NCI-H748 treated with DMSO at 0.1 percent for 48 hours (cell line): ENCODE measurements around the gene ZFHX3.

Experiments used
- DNase-seq: peaks from one replicate; lab custom pipeline; 2025; lab: John Stamatoyannopoulos, UW

The ZFHX3 gene

GRCh38 chr16:73068541-73069401, 20.8 kb upstream of the ZFHX3 start:
- DNase-seq = no peak

- no peak for DNase-seq
Observed at GRCh38 chr16:73067671-73068540, 20.0 kb upstream of the ZFHX3 start.

GRCh38 chr16:73066927-73067670, 19.2 kb upstream of the ZFHX3 start:
- DNase-seq = no peak

DNA sequence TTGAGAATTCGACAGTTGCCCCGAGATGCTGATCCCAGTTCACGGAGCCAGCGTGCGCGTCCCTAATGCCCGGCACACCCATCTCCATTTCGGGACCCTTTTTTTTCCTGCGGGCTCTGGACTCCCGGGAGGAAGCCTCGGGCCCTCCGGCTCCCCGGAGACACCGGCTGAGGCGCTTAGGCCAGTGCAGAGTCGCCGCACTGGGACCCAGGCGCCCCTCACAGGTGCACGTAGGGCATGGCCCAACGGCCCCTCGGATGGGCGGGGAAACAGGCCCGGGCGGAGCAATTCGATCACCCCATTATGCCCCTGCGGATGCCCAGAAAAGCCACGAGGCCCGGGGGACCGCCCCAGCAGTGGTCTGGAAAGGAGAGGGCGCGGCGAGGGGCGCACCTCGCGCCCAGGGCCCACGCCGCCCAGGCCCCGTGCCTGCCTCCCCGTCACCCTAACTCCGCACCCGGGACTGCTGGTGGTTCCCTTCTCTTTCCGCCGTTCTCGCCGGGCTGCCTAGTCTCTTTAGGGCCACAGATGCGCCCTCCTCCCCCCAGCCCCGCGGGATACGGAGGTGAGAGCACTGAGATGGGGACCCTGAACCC, 18.5 kb upstream of the ZFHX3 start:
- no peak for DNase-seq

- no peak for DNase-seq
Observed at GRCh38 chr16:73065632-73066330, 17.9 kb upstream of the ZFHX3 start.

DNA sequence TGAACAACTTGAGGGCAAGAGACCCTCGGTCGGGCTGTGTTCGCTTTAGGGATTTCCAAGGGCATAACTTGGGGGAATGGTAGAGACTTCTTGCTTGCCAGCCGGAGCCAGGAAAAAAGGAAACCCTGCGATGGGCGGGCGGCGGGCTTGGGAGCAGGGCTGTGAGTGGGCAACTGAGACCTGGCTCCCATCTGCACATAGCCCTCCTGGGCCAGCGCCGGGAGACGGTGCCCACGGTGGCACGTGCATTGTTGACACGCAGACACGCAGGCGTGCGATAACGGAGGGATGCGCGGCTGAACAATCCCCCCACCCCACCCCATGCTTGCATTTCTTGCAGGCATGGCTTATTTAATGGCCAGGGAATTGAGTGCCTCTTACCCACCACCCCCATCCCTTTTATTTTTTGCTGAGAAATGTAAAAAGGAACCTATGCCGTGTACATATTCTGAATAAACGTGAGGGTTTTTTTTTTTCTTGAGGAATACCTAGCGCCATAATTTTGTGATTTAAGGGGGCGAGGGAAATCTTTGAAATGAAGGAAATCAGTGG, 17.1 kb upstream of the ZFHX3 start:
- no peak for DNase-seq

DNA sequence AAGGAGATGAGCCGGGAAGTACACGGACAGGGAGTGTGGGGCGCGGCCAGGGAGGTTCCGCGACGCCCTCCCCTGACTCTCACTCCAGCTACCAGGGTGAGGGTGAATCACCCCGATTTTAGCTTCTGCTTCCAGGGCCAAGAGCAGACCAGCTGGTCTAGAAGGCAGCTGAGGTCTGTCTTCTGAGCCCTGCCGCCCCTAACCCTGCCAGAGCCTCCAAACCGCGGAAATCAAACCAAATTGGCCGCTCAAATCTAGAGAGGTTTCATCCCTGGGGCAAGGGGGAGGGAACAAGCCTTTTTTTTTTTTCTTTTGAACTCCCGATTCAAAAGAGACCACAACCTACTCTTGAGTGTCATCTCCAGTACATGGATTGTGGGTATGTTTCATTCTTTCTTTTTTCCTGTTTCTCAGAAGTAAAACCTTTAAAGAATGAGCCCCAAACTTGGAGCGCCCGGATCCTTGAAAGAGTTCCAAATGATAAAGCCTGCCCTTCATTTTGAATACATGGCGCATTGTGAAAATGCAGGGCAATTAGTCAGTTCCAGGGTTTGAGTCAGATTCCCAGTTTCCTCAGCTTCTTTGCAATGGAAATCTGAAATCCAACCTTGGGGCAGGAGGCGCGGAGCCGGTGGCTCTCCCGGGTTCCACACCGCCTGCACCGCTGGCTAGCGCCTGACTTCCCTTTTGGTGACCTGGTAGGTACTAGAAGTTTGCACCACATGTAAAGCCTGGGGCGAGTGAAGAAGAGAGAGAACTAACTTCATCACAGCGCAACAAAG, 16.5 kb upstream of the ZFHX3 start:
- DNase-seq = no peak

DNA sequence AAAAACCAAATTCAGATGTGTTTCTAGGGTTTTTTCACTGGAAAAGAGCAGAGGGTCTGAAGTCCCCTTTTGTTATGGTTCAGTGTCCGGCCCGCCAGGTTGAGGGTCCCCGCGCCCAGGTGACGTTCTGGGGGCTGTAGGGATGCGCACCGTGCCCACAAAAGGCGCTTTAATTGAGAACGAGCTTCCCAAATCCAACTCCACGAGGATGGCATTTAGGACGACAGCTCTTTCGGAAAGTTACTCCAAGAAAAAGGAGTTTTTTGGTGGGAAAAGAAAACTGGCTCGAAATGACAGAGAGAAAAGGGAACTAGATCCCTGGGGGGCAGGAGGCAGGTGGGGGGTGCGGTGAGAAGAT, 15.9 kb upstream of the ZFHX3 start:
- DNase-seq = no peak

GRCh38 chr16:73062743-73063733, 15.1 kb upstream of the ZFHX3 start:
- no peak for DNase-seq

DNA sequence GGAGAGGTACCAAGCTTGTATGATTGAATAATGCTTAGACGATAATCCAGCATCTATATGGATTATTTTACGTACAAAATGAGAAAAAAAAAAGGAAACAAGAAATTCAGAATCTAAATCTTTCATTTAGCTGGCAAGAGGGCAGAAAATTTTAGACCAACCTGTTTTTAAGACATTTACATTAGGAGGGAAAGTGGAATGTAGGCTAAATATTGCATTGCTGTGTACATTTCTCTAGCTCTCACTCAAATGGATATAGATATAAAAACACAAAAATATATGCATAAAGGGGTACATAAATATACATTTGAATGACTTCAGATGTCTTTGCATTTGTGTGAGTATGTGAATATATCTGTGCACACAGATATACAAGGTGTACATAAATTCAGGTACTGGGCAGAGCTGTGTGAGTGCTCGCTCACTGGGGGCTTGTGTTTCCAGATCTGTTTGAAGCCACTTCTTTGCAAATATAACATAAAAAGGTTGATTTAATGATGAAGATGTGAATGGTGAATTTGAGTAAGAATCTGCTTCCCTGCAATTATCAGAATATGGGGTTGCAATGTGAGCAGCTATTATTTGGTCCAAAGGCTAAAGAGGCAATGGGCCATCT, 14.2 kb upstream of the ZFHX3 start:
- DNase-seq = no peak

DNA sequence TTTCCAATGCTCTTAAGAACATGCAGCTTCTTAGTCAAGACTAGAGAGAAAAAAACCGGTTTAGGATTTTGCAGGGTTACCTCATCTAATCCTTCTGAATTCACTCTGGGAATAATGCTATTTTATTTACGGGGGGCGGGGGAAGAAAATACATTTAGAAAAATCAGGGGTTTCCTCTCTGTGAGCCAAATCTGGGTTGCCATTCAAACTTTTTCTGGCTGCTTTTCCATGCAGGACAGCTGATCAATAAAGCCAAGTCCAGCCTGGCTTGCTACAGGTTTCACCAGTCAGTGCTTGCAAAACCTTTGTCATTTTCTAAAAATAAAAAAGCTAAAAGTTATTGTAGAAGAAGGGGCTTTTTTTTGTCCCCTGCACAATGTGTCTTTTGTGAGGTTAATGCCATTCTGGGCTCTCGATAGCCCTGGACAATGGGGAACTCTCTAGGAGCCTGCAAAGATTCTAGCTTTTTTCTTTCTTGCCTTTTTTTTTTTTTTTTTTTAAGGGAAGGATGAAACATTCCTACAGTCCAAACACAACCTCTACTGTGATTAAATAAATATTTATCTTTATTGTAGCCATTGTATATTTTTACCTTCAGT, 13.1 kb upstream of the ZFHX3 start:
- DNase-seq = no peak

GRCh38 chr16:73059779-73060615, 12.1 kb upstream of the ZFHX3 start:
- DNase-seq = no peak

- DNase-seq = peak; percentile 58
Observed at GRCh38 chr16:73058616-73059409, 10.9 kb upstream of the ZFHX3 start.

DNA sequence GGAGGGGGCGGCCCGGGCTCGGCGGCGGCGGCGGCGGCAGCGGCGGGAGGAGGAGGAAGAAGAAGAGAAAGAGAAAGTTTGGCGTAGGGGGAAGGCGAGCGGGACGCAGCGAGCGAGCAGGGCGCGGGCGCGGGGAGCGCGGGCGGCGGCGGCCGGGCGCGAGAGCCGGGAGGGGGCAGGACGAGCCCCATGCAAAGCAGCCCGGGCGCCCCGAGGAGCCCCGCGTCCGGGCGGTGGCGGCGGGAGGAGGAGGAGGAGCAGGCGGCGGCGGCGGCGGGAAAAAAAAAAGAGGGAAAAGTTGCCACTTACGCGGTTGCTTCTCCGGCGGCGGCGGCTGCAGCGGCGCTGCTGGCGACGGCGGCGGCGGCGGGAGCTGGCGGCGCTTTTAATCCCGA, 10.3 kb upstream of the ZFHX3 start:
- no peak for DNase-seq

DNA sequence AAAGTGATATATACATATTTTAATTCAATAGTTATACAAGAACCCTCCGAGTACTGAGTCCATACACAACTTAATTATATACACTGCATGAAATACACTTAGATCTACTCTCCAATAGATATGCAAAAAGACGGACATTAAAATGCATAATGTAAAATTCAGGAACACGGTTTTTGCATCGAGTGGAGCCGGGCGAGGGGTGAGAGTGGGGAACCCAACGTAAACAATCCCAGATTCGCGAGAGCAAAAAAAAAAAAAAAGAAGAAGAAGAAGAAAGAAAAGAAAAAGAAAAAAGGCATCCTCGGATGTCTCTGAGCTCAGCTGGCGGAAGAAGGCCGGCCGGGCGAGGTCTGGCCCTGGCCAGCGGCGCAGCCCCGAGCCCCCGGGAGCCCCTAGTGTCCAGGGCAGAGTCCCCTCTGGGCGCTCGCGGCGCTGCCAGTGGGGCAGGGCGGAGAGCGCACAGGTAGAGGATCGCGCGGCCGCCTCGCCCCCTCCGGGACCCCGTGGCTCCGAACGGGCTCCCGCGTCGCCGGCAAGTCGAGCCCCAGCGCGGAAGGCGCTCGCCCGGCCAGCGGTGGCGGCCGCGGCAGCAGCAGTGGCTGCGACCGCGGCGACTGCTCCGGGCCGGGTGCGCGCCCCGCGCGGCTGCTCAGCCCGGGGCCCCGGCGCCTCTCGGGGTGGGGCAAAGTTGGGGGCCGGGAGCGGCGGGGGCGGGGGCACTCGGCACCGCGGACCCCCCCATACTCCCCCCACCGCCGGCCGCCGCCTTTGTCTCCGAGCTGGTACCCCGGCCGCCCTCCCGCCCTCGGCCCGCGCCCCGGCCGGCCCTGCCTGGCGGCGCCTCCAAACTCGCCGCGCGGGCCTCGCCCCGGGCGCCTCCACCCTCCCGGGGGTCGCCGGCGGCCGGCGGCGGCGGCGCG, 9.6 kb upstream of the ZFHX3 start:
- no peak for DNase-seq
